Measurements from ENCODE around the gene RACGAP1.

Gene RACGAP1

DNA sequence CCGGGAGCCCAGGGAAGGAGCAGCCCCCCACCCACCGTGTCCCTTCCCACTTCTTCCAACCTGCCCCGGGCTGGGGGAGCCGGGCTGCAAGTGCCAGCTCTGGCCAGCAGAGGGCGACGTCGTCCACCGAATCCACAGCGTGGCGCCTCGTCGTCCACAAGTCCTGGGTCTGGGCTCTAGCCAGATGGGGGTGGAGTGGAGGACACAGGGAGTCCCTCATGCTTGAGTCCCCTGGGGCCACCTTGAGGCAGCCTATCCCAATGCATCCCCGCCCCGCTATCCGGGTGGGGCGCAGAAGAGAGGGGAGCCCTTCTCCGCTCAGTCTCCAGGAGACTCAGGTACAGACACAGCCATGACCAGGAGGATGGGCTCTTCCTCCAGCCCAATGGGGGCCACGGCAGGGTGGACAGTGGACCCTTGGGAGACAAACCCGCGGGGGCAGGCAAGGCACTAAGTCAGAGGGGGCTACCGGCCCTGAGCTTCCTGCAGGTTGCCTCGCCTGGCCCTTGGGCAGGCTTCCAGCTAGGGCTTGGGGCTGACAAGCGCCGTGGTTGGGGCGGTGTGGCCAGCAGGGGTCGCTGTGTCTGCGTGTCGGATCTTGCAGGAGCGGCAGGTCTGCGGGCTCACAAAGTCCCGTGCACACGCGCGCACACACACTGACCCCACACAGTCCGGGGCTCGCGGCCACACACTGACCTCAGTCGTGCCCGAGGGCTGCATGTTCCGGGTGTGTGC is 58.1 kb downstream of the RACGAP1 start:
- peak; percentile 81 for DNase-seq

DNA sequence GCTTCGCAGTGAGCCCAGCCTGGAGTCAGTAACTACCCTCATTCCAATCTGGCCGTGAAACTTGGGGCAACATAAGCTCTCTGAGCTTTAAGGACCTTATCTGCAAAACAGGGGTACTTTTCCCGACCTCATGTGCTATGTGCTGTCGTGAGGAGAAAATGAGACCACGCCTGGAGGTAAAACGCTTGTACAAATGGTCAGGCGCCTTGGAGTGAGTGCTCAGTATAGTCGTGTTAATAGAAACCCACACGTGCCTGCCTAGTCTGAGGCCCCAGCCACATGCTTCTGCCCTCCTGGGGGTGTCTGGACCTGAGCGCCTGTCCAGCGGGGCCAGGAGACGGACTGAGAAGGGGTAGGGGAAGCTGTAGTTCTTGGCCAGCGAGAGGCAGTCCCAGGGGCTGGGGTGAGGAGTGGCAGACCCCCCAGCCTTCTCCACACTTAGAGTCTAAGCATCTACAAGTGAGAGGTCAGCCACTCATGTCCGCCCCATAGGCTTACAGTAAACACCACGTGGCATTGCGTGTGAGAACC is 58.7 kb downstream of the RACGAP1 start:
- DNase-seq: no peak

DNA sequence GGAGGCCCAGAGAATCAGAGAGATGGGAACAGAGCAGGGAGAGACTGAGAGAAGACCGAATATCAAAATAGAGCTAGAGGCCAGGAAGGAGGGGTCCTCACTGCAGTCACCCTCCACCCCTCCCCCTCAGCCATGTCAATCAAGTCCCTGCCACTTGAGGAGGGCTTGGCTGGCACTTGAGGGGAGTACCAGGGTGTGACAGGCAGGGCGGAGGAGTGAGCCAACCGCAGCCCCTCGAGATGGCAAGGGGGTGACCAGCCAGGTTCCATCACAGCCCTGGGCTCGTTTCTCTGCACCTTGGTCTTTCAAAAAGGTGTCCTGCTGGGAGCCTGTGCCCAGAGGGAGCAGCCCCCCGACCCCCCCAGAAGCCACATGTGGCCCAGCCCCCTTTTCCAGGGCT is 59.5 kb downstream of the RACGAP1 start:
- DNase-seq: no peak

DNA sequence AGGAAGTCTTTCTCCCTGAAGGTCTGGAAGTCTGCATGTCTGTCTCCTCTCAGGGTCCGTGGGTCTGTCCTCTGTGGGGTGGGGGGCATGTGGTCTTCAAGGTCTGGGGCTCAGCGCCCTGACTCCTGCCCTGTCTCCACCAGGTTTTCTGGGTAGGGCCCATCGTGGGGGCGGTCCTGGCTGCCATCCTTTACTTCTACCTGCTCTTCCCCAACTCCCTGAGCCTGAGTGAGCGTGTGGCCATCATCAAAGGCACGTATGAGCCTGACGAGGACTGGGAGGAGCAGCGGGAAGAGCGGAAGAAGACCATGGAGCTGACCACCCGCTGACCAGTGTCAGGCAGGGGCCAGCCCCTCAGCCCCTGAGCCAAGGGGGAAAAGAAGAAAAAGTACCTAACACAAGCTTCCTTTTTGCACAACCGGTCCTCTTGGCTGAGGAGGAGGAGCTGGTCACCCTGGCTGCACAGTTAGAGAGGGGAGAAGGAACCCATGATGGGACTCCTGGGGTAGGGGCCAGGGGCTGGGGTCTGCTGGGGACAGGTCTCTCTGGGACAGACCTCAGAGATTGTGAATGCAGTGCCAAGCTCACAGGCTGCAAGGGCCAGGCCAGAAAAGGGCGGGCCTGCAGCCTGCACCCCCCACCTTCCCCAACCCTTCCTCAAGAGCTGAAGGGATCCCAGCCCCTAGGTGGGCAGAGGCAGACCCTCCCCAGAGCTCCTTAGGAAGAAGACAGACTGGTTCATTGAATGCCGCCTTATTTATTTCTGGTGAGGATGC is 60.3 kb downstream of the RACGAP1 start:
- no peak for DNase-seq

DNA sequence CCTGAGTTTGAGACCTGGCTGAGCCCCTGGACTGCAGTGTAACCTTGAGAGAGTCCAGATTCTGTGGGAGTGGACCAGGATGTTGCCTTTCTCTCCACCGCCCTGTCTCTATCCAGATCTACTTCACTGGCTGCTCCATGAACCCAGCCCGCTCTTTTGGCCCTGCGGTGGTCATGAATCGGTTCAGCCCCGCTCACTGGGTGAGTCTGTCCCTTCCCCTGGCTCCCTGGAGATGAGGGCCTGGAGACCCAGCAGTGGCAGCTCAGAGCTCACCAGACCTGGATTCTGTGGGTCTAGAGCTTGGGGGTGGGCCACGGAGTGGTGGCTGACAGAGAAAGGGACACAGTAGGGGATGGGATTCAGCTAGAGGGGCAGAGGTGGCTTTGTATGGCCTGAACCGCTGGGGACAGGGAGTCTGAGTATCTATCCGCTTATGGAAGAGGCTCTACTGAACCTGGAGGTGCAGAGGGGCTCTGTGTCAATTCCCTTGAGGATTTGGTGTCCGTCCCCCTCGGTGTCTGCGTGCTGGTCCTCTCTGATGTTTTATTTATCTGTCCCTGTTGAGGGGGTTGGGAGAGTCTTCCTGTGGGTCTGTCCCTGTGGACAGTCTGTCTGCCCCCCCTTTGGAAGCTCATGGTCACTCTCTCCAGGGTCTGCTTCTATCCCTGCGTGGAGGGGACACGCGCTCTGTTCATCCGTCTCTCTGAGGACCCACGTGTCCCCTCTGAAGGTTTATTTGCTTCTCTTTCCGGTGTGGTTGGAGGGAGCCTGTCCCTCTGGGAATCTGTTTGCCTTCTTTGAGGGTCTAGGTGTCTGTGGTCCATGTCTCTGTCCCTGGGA is 61.1 kb downstream of the RACGAP1 start:
- no peak for DNase-seq

DNA sequence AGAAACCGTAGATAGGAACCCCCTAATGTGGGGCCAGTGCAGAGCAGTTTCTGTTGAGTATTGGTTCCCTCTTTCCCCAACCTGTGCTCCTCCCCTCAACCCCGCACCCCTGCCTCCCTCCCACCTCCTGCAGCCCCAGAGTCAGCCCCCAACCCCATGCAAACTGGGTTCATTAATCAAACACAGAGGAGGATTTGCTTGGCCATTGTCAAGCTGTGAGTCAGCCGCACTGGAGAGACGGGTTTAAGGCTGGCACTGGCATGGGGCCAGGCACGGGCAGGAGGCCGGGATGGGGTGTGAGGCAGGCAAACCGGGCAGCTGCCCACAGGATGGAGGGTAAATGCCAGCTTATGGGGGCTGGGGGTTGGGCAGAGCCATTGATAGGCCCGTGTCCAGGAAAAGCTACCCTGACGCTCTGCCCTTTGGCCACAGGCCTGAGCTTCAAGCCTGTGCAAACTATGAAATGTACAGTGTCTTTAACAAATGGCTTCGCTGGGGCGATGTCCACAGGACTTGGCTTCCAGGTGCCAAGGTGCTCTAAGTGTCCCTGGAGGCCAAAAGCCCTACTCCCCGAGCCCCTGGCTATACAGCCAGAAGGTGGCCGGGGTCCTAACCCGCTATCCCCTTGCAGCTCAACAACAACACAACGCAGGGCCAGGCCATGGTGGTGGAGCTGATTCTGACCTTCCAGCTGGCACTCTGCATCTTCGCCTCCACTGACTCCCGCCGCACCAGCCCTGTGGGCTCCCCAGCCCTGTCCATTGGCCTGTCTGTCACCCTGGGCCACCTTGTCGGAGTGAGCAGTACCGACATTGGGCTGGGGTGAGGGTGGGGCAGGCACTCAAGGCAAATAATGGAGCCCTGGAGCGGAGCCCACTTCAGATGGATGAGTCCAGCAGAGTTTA is 62.2 kb downstream of the RACGAP1 start:
- peak; percentile 32 for DNase-seq

DNA sequence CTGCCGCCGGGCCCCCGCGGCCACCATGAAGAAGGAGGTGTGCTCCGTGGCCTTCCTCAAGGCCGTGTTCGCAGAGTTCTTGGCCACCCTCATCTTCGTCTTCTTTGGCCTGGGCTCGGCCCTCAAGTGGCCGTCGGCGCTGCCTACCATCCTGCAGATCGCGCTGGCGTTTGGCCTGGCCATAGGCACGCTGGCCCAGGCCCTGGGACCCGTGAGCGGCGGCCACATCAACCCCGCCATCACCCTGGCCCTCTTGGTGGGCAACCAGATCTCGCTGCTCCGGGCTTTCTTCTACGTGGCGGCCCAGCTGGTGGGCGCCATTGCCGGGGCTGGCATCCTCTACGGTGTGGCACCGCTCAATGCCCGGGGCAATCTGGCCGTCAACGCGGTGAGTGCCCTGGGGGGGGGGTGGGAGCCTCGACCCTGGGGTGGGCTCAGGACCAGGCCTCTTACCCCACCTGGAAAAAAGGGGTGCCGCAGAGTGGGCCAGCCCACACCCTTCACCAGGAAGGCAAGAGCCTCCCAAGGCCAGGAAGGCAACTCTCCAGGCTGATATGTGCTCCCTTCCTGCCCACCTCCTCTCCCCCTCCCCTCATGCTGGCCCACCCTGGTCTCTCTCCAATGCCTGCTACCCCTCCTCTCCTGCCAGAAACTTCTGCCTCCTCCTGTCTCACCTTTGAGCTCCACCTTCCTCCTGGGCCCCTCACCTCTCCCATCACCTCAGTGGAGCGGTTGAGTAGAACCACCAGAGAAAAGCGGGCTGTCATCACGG is 63.1 kb downstream of the RACGAP1 start:
- no peak for DNase-seq

DNA sequence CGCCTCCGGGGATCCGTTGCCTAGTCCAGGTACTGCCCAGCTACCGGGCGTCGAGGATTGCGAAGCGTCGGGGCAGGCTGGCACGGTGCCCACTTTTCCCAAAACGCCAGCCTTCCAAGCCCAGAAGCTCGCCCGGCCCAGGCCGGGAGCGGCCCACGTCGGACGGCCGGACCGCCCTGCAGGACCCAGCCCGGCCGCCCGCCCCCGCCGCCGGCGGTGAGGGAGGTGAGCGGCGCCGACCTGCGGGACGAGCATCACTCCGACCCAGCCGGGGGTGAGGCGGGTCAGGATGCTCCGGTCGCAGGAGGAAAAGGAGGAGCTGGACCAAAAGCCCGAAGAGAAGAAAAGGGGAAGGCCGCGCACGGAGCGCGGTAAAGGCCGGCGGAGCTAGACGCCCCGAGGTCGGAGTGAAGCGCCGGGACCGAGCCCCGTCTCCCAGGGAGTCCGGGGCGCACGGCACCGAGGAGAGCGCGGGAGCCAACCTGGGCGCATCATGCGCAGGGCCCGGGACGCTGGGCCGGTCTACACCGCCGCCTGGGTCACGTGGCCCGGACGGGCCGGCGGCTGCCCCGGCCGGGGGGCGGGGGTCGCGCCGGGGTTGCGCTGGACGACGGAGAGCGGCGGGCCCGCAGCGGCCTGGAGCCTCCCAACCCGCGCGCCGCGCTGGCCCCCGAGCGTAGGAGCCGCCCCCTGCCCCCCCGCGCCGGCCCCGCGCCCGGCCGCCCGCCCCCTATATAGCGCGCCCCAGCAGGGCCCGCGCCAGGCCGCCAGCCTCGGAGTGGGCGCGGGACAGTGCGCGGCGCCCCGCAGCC is 64.0 kb downstream of the RACGAP1 start, which contains the start of gene AQP5:
AQP5 (plus strand) TSS at position 762 of the 812 bp plus-strand sequence. CDS start 146 bp downstream, outside the sequence.
- DNase-seq: no peak

DNA sequence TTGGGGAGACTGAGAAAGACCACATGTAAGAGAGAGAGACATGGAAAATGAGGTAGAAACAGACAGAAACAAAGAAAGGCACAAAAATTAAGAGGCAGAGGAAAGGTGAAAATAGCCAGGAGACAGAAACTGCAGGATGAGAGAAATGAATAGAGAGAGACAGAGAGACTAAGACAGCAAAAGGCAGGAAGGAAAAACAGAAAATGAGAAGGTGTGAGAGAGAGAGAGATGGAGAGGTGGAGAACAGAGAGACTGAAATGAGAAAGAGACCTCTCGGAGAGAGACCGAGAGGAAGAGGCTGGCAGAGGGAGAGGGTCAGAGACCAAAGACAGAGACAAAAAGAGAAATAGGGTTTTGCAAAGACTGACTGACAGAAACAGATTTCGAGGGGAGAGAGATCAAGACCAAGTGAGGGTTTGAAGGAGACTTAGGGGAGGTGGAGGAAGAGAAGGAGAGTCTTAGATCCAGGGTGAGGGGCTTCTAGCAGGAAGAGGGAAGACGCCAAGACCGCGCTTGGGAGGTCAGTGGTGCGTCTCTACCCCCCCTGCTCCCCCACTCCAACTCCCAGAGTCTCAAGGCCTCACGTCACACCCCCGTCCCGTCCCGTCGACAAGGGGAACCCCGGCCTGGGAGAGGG is 64.7 kb downstream of the RACGAP1 start:
- DNase-seq: no peak

DNA sequence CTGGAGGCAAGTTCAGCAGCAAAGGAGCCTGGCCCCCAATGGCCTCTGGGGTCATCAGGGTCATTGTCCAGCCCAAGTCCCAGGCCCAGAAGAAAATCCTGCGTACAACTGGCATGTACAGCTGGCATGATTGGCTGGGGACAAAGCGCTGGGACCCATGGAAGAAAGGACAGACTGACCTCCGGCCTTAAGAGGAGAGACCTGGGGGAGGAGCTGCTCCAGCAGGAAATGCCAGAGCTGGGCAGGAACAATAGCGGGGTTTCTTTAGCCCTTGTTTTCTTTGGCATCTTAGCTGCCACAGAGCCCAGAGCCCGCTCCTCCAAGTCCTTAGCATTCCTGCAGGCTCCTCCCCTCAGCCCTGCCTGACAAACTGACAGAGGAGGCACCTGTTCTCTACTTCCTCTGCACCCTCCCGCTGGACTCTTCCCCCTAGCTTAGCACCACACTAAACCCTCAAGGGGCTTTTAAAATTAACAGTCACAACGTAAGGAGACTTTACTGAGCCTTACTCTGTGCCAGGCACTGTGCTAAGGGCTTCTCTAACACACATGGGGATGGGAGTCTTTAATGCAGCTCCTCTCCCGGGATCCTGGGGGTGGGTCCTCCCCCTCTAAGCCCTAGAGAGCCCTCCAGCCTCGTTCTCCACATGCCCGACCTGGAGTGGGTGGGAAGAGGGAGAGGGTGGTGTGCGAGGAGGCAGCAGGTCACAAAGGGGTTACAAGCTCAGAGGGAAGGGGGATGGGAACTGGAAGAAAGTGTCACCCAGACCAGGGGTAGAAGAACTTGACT is 65.4 kb downstream of the RACGAP1 start:
- DNase-seq: peak; percentile 54

DNA sequence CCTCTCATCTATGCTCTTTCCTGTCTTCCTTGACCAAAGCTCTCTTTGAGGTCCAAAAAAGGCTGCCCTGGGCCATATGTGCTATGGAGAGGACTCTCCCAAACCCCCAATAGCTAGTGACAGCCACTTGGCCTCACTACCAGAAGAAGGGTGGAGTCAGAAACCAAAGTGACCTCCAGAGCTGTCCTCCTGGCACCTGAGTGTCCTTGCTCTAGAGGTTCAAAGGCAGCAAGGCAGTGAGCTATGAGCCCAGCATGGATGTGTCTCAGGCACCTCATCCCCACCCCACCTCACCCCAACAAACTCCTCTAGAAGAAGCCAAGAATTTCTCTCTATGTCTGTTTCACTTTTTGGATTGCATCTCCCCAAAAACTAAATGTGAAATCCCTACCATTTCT is 67.7 kb downstream of the RACGAP1 start:
- DNase-seq: no peak

DNA sequence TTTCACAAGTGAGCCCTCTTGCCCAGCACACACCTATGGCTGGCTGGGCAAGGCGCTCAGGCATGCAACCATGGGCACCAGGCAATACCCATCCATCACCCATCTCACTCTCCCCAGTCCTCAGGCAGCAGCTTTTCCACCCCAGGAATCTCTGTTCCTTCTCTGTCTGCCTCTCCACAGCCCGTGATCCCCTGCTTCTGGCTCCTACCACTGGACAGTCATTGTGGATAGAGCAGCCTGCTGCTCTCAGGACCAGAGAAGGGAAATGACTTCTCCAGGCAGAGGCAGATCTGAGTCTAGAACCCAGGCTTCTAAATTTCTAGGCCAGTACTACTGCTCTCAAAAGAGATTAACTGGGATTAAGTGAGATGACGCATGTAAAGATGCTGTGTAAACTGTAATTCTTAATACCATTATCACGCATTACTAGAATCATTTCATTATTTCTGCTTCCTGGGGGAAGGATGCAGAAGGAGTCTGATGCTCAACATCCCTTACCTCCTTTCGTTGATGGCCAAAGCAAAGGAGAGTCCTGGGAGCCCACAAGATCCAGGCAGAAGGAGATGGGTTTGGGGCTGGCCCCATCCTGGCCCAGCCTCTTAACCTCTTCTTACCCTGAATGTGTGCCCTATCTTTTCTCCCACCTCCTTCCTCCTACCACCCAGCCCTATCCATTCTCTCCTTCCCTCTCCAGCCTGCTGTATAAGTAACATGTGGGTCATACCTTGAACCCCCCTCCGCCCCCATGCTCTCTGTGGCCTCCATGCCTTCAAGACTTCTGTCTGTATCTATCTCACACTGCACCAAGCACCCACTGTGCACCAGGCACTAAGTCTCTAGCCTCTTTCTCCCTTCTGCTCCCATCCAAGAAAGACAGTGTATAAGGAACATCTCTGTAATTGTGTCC is 68.4 kb downstream of the RACGAP1 start:
- DNase-seq: no peak

DNA sequence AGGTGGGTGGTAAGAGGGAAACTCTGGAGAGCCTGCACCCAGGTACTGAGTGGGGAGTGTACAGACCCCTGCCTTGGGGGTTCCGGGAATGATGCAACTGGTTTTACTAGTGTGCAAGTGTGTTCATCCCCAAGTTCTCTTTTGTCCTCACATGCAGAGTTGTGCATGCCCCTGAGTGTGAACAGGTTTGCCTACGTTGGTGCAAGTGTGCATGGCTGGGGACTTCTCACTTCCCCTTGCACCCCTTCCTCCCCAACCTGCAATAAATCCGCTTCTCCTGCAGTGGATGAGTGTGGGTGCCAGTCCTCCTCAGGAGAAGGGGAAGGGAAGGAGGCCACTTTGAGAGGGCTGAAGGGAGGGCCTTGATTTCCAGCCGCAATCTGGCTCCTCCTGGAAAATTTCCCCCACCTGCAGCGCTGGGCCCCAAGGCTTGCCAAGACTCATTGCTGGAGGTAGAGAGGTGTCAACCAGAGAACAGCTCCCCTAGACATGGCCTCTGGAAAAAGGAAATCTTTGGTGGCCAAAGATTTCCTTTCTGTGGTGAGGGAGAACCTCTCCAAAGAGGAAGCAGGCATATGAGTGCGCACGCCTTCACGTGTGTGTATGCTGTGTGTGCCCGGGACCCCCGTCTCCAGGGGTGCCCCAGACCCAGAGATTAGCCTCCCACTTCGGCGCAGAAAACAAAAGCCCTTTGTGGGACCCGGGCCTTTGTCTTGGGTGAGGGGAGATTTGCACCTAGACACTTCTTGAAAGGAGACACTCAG is 69.2 kb downstream of the RACGAP1 start:
- no peak for DNase-seq

DNA sequence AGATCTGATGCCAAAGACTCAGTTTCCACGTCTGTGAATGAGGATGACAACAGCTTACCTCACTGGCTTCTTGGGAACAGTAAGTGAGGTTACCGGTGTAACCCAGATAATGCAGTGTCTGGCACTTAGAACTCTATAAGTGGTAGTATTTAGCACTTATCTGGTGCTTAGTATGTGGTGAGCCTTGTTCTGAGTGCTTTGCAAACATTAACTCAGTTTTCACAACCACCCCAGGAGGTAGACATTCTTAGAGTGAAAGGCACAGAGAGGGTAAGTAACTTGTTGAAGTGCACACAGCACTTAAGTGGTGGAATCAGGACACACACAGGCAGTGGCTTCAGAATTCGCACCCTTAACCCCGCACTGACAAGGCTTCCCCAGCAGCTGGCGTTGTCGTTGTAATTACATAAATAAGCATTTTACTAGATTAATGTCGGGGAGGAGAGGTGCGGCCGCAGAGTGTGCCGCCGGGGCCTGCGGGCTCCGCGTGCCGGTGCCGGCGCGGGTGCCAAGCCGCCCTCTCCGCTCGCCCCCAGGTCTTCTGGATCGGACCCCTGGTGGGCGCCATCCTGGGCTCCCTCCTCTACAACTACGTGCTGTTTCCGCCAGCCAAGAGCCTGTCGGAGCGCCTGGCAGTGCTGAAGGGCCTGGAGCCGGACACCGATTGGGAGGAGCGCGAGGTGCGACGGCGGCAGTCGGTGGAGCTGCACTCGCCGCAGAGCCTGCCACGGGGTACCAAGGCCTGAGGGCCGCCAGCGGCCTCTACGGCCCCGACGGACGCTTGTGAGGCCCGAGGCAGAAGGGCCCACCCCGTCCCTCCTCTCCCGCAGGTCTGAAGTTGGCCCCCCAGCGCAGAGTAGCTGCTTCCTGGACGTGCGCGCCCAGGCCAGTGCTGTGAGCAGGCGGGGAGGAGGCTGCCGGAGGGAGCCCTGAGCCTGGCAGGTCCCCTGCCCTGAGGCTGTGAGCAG is 70.1 kb downstream of the RACGAP1 start:
- DNase-seq: no peak

DNA sequence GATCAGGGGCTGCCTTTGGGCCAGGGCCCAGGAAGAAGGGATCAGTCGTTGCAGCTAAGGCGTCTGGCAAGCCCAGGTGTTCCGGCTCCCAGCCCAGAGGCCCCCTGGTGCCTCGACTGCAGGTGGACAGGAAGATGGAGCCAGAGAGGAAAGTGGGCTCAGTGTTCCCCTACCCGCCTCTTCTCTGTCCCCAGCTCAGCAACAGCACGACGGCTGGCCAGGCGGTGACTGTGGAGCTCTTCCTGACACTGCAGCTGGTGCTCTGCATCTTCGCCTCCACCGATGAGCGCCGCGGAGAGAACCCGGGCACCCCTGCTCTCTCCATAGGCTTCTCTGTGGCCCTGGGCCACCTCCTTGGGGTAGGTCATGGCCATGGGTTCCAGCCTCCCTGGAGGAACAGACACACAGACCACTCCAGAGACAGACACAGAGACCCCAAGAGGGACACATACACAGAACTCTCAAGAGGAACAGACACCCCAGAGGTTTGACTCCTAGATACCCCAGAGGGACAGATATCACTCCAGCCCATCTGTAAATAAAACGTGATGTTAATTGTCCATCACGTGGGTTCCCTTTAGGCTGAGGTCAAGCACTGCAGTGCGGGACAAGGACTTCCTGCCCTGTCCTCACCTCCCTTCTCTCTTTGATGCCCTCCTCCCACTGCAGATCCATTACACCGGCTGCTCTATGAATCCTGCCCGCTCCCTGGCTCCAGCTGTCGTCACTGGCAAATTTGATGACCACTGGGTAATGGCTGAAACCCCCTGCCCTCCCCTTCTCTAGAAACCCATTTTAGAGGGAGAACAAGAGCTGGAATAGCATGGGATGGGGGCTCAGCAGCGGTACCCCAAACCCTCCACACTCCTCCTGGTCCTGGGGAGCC is 71.1 kb downstream of the RACGAP1 start:
- DNase-seq: no peak
